Stimulated activated CD4-positive, alpha-beta T cell treated with anti-CD3 and anti-CD28 coated beads, TNF-alpha, amount 100 ng/mL, for 4 hours (primary cell): ENCODE results near the gene PTGES.

Experiments
- DNase-seq, 3 experiments: peaks; one replicate each; pipeline ENCODE4 v3.0.0-alpha.2; 2020; ENCODE audit warnings: low read depth in 3 of 3

PTGES gene

DNA sequence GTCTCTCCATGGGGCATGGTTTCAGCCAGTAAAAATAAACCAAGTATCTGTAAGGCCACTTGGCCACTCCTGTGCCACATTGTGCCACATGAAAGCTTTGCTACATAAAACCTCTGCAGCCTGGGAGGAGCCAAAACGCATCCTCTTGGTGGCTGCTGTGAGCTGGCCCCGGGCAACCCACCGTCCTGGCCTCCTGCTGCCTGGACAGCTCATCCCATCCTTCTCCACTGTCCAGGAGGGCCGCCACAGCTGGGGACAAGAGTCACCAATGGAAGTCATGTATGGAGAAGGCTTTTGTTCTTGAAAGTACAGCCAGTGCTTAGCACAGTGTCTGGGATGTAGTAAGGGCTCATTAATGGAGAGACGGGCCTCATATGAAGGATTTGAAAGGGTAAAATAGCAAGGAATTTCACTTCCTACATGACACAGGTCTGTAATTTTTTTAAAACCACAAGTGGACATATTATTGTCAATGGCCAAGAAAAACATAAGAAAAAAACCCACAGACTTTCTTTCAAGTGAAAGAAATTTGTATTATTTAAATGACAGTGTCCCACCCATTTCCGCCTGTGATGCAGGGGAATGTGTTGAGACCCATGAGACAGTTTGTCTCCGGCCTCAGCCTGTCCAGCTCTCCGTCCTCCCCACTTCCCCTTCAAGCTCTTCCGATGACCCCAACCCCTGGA lies 6.6 kb downstream of the PTGES start:
- no peak for DNase-seq

DNA sequence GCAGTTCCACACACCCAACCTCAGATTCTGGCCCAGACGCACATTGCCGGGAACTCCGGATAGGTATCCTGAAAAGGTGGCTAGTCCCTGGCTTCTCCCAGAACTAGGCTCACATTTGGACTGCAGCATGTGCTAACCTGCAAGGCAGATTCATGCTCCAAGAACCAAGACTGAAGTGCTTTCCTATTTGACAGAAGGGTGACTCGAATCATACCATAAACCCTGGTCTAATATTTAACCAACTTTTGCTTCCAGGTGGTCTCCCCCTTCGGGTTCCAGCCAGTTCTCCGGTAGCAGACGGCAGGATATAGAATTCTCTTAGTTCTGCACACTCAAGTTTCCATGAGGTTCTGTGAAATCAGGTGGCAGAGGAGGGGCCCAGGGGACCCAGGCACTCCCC lies 7.6 kb downstream of the PTGES start:
- no peak for DNase-seq

DNA sequence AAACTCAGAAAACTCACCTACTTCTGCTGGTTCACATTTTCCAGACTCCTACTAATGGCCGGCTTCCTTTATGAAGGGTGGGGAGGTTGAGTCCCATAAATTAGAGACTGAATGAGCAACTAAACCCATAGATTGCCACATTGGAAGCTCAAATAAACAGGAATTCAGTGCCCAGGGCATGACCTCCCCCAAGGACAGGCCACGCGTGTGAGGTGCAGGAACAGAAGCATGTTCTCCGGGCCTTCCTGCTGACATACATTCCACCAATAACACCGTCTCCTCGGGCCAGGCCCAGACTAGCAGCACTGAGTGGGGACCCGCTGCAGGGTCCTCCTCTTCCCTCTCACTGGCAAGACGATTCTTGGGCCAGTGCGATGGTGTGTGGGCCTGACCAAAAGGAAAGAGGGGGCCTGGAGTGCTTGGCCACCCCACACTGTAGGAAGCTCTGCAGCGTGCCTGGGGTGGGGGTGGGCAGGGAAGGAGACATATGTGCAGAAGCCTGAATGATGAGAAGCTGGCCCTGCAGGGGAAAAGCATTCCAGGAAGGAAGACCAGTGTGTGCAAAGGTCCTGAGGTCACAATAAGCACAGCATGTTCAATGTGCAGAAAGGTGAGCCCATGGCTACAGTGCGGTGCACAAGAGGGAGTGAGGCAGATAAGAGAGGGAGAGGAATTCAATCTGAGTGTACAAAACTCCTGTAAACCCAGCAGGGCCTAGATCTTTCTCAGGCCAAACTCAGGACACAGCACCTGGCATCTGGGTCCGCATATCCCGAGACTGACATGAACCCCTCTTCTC lies 12.0 kb downstream of the PTGES start:
- DNase-seq = no peak

DNA sequence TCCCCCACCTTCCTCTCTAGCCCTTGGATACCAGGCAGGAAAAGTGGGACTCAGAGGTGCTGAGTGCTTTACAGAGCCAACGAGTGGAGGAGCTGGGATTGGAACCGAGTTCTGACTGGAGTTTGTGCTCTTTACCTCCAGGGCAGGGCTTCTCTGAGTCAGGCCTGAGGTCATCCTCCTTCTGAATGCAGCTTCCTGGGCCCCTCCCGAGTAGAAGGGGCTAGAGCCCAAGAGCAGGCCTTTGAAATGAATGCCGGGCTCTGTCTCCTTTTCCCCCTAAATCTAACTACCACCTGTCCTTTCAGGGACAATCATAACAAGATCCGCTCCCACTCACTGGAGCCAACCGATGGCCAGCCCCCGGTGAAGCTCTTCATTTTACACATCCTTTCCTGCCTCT lies 12.7 kb downstream of the PTGES start:
- no peak for DNase-seq

DNA sequence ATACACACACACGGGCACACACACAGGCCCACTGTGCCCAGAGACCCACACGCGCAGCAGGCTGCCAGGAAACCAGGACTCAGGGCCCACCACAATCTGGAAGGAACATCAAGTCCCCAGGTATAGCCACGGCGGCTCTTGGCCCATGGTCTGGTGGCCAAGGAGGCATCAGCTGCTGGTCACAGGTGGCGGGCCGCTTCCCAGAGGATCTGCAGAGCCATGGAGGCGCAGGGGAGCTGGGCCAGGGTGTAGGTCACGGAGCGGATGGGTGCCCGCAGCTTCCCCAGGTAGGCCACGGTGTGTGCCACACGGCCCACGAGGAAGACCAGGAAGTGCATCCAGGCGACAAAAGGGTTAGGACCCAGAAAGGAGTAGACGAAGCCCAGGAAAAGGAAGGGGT lies 13.4 kb downstream of the PTGES start:
- no peak for DNase-seq

DNA sequence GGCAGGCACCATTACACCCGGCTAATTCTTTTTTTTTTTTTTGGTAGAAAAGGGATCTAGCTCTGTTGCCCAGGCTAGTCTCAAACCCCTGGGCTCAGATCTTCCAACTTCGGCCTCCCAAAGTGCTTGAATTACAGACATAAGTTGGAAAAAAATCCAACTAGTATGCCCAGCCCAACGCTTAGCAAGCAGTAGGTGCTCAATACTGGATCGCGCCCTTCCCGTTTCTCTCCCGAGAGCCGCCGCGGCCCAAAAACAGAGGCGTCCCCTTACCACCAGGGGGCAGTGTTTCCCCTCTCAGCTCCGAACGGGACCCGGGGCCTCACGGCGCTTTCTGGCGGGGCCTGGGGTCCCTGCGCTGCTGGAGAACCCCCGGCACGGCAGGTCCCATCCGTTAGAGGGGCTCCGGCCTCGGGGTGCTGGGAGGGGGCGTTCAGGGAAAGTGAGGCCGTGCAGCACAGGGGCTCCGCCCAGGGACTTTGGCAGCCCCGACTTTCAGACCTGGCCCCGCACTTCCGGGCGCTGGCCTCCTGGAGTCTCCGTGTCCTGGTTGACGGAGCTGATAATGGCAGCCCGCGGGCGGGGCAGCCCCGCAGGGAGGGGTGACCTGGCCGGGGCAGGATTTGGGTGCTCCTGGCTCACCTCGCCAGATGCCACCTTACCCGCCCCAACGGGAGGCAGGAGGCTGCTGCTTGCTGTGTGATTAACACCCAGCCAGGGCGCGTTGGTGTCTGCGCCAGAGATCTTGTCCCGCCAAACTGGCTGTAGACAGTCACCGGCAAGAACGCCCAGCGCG lies 15.2 kb downstream of the PTGES start:
- peak; percentile 73 to 82 (median 81) for DNase-seq

DNA sequence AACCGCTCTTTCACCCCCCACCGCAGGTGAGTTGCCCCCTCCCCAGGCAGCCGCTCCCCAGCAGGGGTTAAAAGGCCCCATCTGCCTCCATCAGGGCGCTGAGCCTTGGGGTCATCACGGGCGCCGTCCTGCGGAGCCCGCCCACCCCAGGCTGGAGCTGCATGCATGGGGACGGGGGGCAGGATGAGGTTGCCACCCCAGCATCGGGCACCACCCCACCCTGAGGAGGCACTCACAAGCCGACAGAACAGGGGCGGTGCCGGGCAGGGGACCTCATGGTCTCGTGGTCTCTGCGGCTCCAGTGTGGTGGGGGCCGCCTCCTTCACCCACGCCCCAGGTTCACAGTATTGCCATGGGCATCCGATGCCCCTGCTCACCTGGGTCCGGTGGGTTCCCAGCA lies 16.5 kb downstream of the PTGES start:
- DNase-seq = no peak

DNA sequence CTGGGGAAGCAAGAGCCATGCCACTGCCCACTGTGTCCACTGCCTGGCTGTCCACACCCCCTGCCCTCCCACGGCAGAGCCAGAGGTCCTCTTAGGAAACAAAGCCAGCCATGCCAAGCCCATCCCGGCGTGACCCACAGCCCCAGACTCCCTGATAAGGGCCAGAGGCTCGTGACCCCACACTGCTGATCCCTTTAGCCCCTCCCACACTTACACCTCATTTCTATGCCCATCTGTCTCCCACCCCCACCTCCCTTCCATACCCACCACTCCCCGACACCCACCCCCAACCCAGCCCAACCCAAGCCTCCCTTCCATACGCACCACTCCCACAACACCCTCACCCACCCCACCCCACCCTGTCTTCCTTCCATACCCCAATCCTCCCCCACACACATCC lies 17.3 kb downstream of the PTGES start:
- no peak for DNase-seq

DNA sequence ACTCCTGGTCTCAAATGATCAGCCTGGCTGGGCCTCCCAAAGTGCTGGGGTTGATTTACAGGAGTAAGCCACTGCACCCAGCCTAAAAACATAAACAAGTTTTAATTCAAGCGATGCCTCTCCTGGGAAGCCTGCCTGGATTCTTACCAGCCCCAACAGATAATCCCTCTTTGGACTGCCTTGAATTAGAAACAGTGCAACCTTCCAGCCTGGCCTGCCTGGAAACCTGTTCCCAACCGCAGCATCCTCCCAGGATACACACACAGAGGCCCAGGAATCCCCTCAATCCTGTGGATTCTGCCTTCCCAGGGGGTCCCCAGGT lies 19.2 kb downstream of the PTGES start:
- DNase-seq = no peak

DNA sequence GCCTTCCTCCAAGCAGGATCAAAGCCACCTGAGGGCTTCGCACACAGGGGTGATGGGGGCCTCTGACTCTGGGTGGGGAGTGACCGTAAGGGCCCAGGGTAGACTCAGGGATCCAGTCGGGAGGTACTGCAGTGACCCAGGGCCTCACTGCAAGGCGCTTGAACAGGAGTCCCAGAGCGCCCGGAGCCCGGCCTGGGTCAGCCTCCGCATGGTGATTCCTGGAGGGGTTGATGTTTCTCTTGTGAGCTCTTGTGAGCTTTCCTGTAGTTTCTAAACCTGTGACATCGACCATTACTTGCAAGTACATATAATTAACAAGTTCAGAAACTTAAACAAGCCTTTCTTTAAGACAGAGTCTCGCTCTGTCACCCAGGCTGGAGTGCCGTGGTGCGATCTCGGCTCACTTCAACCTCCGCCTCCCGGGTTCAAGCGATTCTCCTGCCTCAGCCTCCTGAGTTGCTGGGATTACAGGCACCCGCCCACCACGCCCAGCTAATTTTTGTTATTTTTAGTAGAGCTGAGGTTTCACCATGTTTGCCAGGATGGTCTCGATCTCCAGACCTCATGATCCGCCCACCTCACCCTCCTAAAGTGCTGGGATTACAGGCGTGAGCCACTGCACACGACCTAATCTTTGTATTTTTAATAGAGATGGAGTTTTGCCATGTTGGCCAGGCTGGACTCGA lies 19.8 kb downstream of the PTGES start:
- no peak for DNase-seq

DNA sequence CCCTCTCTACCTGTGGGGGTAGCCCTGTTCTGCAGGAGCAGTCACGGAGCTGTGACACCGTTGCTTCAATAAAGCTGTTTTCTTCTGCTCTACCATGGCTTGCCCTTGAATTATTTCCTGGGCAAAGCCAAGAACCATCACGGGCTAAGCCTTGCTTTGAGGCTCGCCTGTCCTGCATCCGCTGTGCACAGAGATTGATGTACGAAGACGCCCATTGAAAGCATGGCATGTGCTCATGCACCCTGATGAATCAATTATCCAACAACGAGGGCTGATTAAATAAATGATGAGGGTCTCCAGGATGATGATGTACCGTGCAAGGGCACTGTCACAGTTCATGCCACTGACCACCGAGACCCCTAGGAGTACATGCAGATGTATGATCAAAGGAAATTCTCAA lies 20.7 kb downstream of the PTGES start:
- DNase-seq = no peak

DNA sequence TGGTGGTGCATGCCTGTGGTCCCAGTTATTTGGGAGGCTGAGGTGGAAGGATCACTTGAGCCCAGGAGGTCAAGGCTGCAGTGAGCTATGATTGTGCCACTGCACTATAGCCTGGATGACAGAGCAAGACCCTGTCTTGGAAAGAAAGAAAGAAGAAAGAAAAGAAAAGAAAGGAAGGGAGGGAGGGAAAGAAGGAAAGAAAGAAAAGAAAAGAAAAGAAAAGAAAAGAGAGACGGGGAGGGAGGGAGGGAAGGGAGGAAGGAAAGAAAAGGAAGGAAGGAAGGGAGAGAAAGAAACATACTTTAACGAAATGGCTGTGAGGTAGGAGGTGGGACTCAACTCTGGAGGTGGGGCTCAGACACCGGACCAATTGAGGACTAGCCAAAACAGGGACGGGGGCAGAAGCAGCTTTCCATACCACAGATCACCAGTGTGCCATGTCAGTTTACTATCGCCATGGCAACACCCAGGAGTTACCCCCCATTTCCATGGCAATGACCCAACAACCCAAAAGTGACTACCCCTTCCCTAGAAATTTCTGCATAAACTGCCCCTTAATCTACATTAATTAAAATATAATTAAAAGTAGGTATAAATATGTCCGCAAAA lies 21.3 kb downstream of the PTGES start:
- no peak for DNase-seq

DNA sequence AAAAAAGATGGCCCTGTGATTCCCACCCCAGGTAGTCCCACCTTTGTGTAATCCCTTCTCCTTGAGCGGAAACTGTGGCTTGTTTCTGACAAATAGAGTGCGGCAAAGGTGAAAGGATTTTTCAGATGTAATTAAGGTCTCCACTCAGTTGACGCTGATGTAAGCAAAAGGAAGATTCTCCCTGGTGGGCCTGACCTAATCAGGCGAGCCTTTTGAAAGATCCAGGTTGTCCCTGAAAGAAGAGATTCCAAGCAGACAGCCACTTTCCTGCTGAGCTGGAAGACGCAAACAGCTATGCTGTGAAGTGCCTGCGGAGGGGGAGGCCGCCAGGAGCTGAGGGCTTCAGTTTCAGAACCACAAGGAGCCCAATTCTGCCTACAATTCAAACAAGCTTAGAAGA lies 24.1 kb downstream of the PTGES start:
- no peak for DNase-seq

DNA sequence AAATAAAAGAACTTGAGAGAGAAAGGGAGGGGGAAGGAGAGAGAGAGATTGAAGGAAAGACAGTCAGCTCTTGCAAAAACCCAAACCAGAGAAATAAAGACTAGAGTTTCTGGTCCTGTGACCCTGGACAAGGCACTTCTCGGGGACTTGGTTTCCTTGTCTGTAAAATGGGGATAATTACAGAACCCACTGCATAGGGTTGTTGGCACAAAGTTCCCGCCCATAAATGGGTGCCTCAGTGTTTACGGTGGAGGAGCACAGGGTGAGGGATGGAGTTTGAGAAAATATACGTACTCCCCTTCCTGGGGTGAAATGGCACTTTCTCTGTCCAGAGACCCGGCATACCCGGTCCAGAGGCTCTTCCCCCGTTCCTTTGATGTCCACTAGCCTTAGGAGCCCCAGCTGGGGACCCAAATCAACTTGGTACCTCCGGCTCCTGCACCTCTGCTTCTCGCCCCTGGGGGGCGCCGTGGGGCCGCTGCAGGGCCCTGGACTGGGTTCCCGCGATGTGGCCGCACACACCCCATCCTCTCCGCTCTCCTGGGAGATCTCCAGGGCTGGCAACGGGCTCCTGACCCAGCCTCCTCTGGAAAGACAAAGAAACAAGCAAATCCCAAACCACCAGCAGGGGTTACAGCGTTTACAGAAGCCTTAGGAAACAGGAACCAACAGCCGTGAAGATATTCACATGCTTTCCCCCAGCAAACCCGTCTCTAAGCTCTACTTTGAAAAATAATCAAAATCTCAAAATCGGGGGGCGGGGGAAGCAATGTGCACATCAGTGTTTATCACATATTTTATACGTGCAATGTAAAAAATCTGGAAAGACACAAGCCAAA lies 26.3 kb downstream of the PTGES start:
- DNase-seq = peak; percentile 14 to 39 (median 23)

DNA sequence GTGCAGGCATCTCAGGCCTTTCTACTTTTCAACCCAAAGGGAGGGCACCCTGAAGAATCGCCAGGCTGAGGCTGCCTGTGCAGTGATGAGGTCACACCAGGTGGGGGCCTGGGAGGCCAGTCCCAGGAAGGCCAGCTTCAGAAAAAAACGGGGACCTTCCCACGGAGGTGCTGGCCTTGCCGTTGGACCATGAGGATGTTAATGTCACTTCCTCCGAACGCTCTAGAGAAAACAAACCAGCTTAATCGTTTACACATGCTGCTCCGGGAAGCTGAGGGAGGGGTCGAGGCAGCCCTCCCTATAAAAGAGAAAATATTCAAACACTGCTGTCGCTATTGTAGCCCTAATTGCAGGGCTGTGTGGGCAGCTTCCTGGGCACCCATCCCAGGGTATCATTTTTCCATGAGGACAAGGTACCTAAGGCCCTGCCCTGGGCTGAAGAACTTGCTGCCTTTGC lies 27.0 kb downstream of the PTGES start:
- no peak for DNase-seq

DNA sequence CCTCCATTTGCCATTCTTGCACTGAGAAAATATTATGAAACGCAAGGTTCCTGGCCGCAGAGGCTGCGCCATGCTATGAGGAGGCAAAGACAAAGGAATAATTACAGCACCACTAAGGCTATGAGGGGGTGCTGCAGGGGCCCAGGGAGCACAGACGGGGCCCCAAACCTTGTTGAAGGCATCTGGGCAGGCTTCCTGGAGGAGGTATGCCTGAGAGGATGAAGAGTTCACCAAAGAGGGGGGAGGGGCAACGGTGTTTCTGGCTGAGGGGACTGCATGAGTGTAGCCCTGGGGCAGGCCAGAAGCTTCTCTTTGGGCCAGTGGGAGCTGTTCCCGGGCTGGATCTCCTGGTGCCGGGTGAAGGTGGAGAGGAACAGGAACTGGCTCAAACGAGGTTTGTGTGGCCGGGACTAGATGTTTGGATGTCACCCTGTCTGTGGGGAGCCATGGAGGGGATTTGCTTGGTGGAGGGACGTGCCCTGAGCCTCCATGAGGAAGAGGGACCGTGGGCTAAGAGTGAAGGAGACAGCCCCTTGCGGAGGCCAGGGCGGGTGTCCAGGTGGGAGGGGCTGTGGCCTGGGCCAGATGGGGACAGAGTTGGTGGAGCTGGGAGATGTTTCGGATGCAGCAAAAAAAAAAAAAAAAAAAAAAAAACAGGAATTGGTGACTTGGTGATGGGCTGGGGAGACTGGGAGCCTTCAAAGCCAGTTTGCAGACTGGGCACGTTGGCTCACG lies 28.2 kb downstream of the PTGES start:
- no peak for DNase-seq

DNA sequence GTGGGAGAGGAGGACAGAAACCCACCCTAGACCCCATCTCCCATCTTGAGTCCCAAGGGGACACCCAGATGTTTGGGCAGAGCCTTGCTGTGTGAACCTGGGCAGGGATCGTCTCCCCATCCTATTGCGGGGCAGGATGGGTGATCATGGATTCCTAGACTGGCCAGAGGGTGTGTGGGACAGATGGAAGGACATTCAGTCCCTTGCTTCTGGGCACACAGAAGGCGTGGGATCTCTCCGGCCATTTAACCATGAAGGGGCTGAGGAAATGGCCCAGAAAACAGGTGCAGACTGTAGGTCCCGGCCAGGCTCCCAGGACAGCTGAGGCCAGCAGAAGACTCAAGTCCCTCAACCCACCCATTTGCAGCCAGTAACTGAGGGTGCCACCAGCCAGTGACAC lies 29.9 kb downstream of the PTGES start:
- DNase-seq = no peak

DNA sequence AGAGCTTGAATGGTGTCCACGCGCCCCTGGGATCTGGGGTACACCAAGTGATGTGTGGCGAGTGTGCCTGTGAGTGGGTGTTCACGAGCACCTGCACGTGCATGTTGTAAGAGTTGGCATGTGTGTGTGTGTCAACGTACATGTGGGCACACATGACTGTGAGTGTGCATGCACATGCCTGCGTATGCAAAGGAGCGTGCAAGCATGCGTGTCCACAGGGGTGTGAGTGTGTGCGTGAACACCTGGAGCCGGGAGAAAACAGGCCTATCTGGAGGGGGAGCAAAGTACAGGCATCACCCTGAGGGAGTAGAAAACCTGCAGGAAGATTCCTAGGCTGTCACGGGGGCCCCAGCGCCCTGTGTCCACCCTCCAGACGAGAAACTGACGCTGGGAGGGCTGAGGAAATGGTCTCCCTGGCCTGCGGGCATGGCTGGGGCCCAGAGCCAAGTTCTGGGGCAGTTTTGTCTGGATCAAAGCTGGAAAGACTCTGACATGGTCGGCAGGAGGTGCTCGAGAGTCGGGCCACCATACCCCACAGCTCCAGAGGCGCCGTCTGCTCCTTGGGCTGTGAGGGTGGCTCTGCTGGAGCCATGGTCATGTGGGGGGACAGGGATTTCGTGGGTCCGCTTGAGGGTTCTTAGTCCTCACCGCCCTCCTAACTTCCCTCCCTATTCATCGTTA lies 31.8 kb downstream of the PTGES start:
- no peak for DNase-seq

DNA sequence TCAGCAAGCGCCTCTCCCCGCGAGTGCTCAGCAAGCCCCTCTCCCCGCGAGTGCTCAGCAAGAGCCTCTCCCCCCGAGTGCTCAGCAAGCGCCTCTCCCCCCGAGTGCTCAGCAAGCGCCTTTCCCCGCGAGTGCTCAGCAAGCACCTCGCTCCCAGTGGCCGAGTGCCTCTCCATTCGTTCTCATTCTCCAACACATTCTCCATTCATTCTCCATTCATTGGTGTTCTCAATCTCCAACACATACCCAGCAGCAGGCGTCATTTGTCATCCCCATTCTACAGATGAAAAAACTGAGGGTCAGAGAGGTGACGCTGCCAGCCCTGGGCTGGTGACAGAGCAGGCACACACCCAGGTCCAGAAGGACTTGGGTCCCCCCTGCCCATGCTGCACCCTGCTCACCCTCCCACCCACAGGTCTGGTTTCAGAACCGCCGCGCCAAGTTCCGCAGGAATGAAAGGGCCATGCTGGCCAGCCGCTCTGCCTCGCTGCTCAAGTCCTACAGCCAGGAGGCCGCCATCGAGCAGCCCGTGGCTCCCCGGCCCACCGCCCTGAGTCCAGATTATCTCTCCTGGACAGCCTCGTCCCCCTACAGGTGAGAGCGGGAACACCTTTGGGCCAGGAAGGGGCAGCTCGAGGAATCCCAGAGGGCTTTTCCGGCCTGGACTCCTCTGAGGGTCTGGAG lies 32.5 kb downstream of the PTGES start:
- DNase-seq = no peak
